ENCODE data around the gene PPP2R5C. TPM values are rescaled to one million over a fixed set of nuclear protein-coding genes. Genes with fewer than 3 reads are reported as not detected.

PPP2R5C gene
- total and polyA plus RNA-seq, 2 of the 8 experiments (the other 6 are each of a cell fraction or from before 2014, with no cell fraction given), result 49.6 to 95.9 TPM

DNA sequence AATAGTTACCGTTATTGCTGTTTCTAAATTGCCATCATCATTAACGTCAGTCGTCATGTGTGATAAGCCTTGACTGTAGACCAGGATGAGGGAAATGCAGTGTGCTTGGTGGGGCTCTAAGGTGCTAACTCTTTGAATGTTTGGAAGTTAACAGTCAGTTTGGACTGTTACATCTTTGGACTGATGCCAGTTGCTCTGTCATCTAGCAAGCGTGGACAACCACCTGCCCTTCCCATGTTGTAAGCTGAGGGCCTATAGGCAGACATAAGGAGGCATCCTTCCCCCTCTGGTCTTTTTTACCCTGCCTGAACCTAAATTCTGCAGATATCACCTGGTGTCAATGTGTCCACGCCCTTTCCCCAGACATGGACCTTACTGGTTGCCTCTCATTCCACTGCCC, 94.4 kb downstream of the PPP2R5C start:
- Histone ChIP-seq H3K23me2 (ENCODE audit: low read depth, low read length) (no peaks in the 10 kb centered on the region), H3K27ac (ENCODE audit: low read depth, low read length) (no peak overlapping the region), H3K56ac (replicated peaks; ENCODE audit: insufficient read length, low read depth, low read length) (no peak overlapping the region), H2BK15ac (ENCODE audit: low read length) (no peak overlapping the region), H3K79me2 (ENCODE audit: control insufficient read depth in 1 of 2, insufficient read depth in 2 of 2, low read length in 2 of 2) (peaks cover 0 to 21% of the 10 kb centered on the region in 2 experiments; a peak in 3 of 4 replicates), H4K8ac (ENCODE audit: extremely low read depth, insufficient read depth, low read length) (no peak overlapping the region), H3K4me1 (replicated peaks in 1 of 4; ENCODE audit: control insufficient read depth in 3 of 4, insufficient read depth in 4 of 4, low read length in 3 of 4) (no peaks in the 10 kb centered on the region), H3K9ac (replicated peaks in 1 of 4; ENCODE audit: extremely low read depth in 1 of 4, low read depth in 3 of 4, low read length in 3 of 4) (no peak overlapping the region), H3K4me3 (ENCODE audit: extremely low read depth in 1 of 4, insufficient read depth in 2 of 4, low read depth in 3 of 4, low read length in 4 of 4) (no peak overlapping the region), H3K23ac (ENCODE audit: insufficient read length) (no peak overlapping the region), H3K9me3 (ENCODE audit: insufficient read depth in 2 of 2, low read depth in 1 of 2, low read length in 1 of 2) (no peaks in the 10 kb centered on the region), H2BK120ac (replicated peaks; ENCODE audit: low read depth, low read length) (no peak overlapping the region), H3K4ac (replicated peaks; ENCODE audit: insufficient read length, low read depth, low read length) (no peak overlapping the region), H4K5ac (ENCODE audit: insufficient read length, low read depth, low read length) (no peak overlapping the region), H3K79me1 (ENCODE audit: low read depth, low read length) (peaks cover 11% of the 10 kb centered on the region), H4K20me1 (replicated peaks in 1 of 2; ENCODE audit: control insufficient read depth in 1 of 2, insufficient read depth in 2 of 2, low read length in 2 of 2) (peaks cover 5 to 12% of the 10 kb centered on the region in 2 experiments), H2AFZ (ENCODE audit: low read length) (no peak overlapping the region), H3K18ac (ENCODE audit: extremely low read depth, low read length) (no peak overlapping the region), H3K36me3 (ENCODE audit: control insufficient read depth in 2 of 4, insufficient read depth in 4 of 4, low read length in 3 of 4) (peaks cover 0 to 6% (median 1%) of the 10 kb centered on the region in 4 experiments; a peak in 3 of 8 replicates), H3K4me2 (ENCODE audit: insufficient read depth in 1 of 2, low read depth in 2 of 2, low read length in 2 of 2) (no peak overlapping the region), H3K27me3 (replicated peaks in 1 of 4; ENCODE audit: control insufficient read depth in 3 of 4, extremely low read depth in 1 of 4, insufficient read depth in 3 of 4, low read length in 3 of 4) (no peaks in the 10 kb centered on the region), H2BK12ac (ENCODE audit: low read depth, low read length) (no peak overlapping the region), H2AK5ac (ENCODE audit: low read depth, low read length) (no peak overlapping the region), H2BK5ac (ENCODE audit: low read depth, low read length) (no peak overlapping the region), H2BK20ac (ENCODE audit: low read length) (no peak overlapping the region), H3K14ac (ENCODE audit: insufficient read length) (no peak overlapping the region), H4K91ac (replicated peaks; ENCODE audit: insufficient read length, low read length) (no peak overlapping the region)
- ChIA-PET POLR2A (ENCODE audit: partially characterized antibody) (no interaction called here), CTCF (ENCODE audit: partially characterized antibody) (no interaction called here)
- 88% methylated on average over 5 of the region's 5 CpGs; no CpG with 5 or more reads in 1 of the 2 experiments for WGBS, 2 experiments (ENCODE audit: extremely low coverage in 1 of 2, insufficient coverage in 1 of 2, insufficient read length in 1 of 2, insufficient replicate concordance in 2 of 2, low coverage in 1 of 2, low lambda C conversion rate in 2 of 2, missing lambda C conversion rate in 1 of 2)
- DNase-seq (ENCODE audit: low read depth in 1 of 2, low spot score in 2 of 2), result no peak
- FAIRE-seq, result no peak
- no peak for TF ChIP-seq EZH2 (IDR thresholded peaks at IDR 0.05; ENCODE audit: low read depth, low read length, severe bottlenecking)
- no peak for TF ChIP-seq ZNF274 (IDR thresholded peaks at IDR 0.05; ENCODE audit: borderline replicate concordance, extremely low read depth, low read length)
- no peak for TF ChIP-seq SIRT6 (IDR thresholded peaks at IDR 0.05; ENCODE audit: low read length)
